Smooth muscle cell (in vitro differentiated cells): Measurements from ENCODE around the gene IL1RL1. TPM values are rescaled to one million over a fixed set of nuclear protein-coding genes. Genes with fewer than 3 reads are reported as not detected.

ENCODE experiments used
- DNase-seq: peaks from one replicate; lab custom pipeline; 2025; ENCODE audit not compliant: unreplicated experiment; lab: John Stamatoyannopoulos, UW
- H2AFZ ChIP-seq: fragments of 200-600 bp; sonication (generic); 2 replicates; pipeline ENCODE4 v1.6.0; 2016; ENCODE audit warnings: antibody characterized with exemption, low read depth, mild to moderate bottlenecking
- H3F3A ChIP-seq: fragments of 200-600 bp; sonication (generic); 2 replicates; pipeline ENCODE4 v1.6.0; 2017; ENCODE audit warnings: antibody characterized with exemption, low read depth
- H3K27ac ChIP-seq: fragments of 200-600 bp; sonication (generic); 2 replicates; pipeline ENCODE4 v1.5.1; 2016; ENCODE audit warnings: low read depth, mild to moderate bottlenecking
- H3K27me3 ChIP-seq: fragments of 200-600 bp; sonication (generic); 2 replicates; pipeline ENCODE4 v1.6.1; 2016; ENCODE audit warnings: low read depth, mild to moderate bottlenecking
- H3K36me3 ChIP-seq: fragments of 200-600 bp; sonication (generic); 2 replicates; pipeline ENCODE4 v1.5.1; 2016; ENCODE audit warnings: low read depth
- H3K4me1 ChIP-seq: fragments of 200-600 bp; sonication (generic); 2 replicates; pipeline ENCODE4 v1.5.1; 2016; ENCODE audit warnings: low read depth
- H3K4me2 ChIP-seq: fragments of 200-600 bp; sonication (generic); 2 replicates; pipeline ENCODE4 v1.6.0; 2016; ENCODE audit warnings: mild to moderate bottlenecking
- H3K4me3 ChIP-seq: fragments of 200-600 bp; sonication (generic); 2 replicates; pipeline ENCODE4 v1.5.1; 2016; ENCODE audit warnings: mild to moderate bottlenecking
- H3K79me2 ChIP-seq: fragments of 200-600 bp; sonication (generic); 2 replicates; pipeline ENCODE4 v1.6.0; 2016; ENCODE audit warnings: low read depth, mild to moderate bottlenecking
- H3K9ac ChIP-seq: fragments of 200-600 bp; sonication (generic); 2 replicates; pipeline ENCODE4 v1.6.0; 2016; ENCODE audit warnings: low read depth
- H3K9me3 ChIP-seq: fragments of 200-600 bp; sonication (generic); replicated peaks from 2 replicates; pipeline ENCODE4 v1.5.1; 2016; ENCODE audit warnings: low read depth
- H4K20me1 ChIP-seq: fragments of 200-600 bp; sonication (generic); 2 replicates; pipeline ENCODE4 v1.6.0; 2016; ENCODE audit warnings: low read depth
- CTCF ChIP-seq: fragments of 200-600 bp; sonication (generic); IDR thresholded peaks from 2 replicates; pipeline ENCODE4 v1.5.1; 2017; ENCODE audit warnings: borderline replicate concordance, mild to moderate bottlenecking, antibody characterized with exemption; ENCODE audit not compliant: insufficient read depth, poor library complexity, severe bottlenecking
- WGBS: methylation state at CpG from one replicate; pipeline ENCODE4 v1.1.7; 2016; ENCODE audit warnings: low lambda C conversion rate; 5-methylcytosine and 5-hydroxymethylcytosine counted together
- polyA plus RNA-seq: library from polyadenylated mRNA; unstranded; fragments of >200 nt; fragmentation: Nextera tagmentation; extraction: Ambion mirVana; gene quantifications from 2 replicates; pipeline ENCODE4 v1.2.1, GENCODE V29; 2016
- total RNA-seq: library from RNA; depleted of rRNA; stranded (reverse); fragments of >200 nt; gene quantifications from 2 replicates; pipeline ENCODE4 v1.2.3, GENCODE V29; 2014

IL1RL1 gene
- total and polyA plus RNA-seq, 2 experiments from 2014 or later: 1.6 to 1.8 TPM

GRCh38 chr2:102392096-102392495, 80.7 kb downstream of the IL1RL1 start:
- no peak overlapping the region for H3K4me2 ChIP-seq
- no peak overlapping the region for H3K27ac ChIP-seq
- H3F3A ChIP-seq: no peaks in the 10 kb centered on the region
- no peak overlapping the region for H3K4me3 ChIP-seq
- DNase-seq: no peak
- H3K9me3 ChIP-seq: no peaks in the 10 kb centered on the region
- no peaks in the 10 kb centered on the region for H3K79me2 ChIP-seq
- H3K4me1 ChIP-seq: no peaks in the 10 kb centered on the region
- no peaks in the 10 kb centered on the region for H3K27me3 ChIP-seq
- H3K9ac ChIP-seq: no peak overlapping the region
- 94% methylated on average over 3 of the region's 3 CpGs for WGBS
- TF ChIP-seq CTCF: no peak
- H2AFZ ChIP-seq: no peak overlapping the region
- no peaks in the 10 kb centered on the region for H4K20me1 ChIP-seq
- no peaks in the 10 kb centered on the region for H3K36me3 ChIP-seq

GRCh38 chr2:102392942-102393341, 81.6 kb downstream of the IL1RL1 start:
- WGBS: 81% methylated on average over 1 of the region's 1 CpG
- no peak for DNase-seq
- H3K27me3 ChIP-seq: no peaks in the 10 kb centered on the region
- no peak overlapping the region for H3K4me2 ChIP-seq
- no peaks in the 10 kb centered on the region for H3K79me2 ChIP-seq
- H3K27ac ChIP-seq: no peak overlapping the region
- no peak for TF ChIP-seq CTCF
- no peak overlapping the region for H2AFZ ChIP-seq
- no peaks in the 10 kb centered on the region for H3K36me3 ChIP-seq
- H3K4me1 ChIP-seq: no peaks in the 10 kb centered on the region
- H3F3A ChIP-seq: no peaks in the 10 kb centered on the region
- H3K9me3 ChIP-seq: no peaks in the 10 kb centered on the region
- no peak overlapping the region for H3K9ac ChIP-seq
- no peaks in the 10 kb centered on the region for H4K20me1 ChIP-seq
- no peak overlapping the region for H3K4me3 ChIP-seq

- 91% methylated on average over 2 of the region's 2 CpGs for WGBS
- H3K36me3 ChIP-seq: no peaks in the 10 kb centered on the region
- no peaks in the 10 kb centered on the region for H3K4me1 ChIP-seq
- DNase-seq: no peak
- H3K4me3 ChIP-seq: no peak overlapping the region
- TF ChIP-seq CTCF: no peak
- H3K27me3 ChIP-seq: no peaks in the 10 kb centered on the region
- H2AFZ ChIP-seq: no peak overlapping the region
- H4K20me1 ChIP-seq: no peaks in the 10 kb centered on the region
- no peak overlapping the region for H3K9ac ChIP-seq
- no peak overlapping the region for H3K27ac ChIP-seq
- H3K4me2 ChIP-seq: no peak overlapping the region
- H3K9me3 ChIP-seq: no peaks in the 10 kb centered on the region
- H3K79me2 ChIP-seq: no peaks in the 10 kb centered on the region
- H3F3A ChIP-seq: no peaks in the 10 kb centered on the region
Measured at GRCh38 chr2:102396012-102396411, 84.6 kb downstream of the IL1RL1 start.

- Histone ChIP-seq H3K27ac (no peak overlapping the region), H3K4me2 (no peak overlapping the region), H3K36me3 (no peaks in the 10 kb centered on the region), H3K79me2 (no peaks in the 10 kb centered on the region), H4K20me1 (no peaks in the 10 kb centered on the region), H3K4me3 (no peak overlapping the region), H3K9ac (no peak overlapping the region), H3F3A (no peaks in the 10 kb centered on the region), H2AFZ (no peak overlapping the region), H3K9me3 (no peaks in the 10 kb centered on the region), H3K27me3 (no peaks in the 10 kb centered on the region), H3K4me1 (no peaks in the 10 kb centered on the region)
- TF ChIP-seq CTCF: no peak
- DNase-seq: no peak
- 68% methylated on average over 6 of the region's 6 CpGs for WGBS
Measured at GRCh38 chr2:102397209-102397608, 85.8 kb downstream of the IL1RL1 start.
